Head of caudate nucleus (tissue), 42 donors: Measurements from ENCODE around the gene SLC39A13.

Experiments used
- DNase-seq, 42 donors: peaks; one replicate each; pipeline versions ENCODE4 v3.0.0 to v3.0.0-alpha.2; 2020 to 2021; ENCODE audit warnings: mixed read lengths in 7 of 42
- intact Hi-C: fragments of 100-400 bp; cut with DNase I; formaldehyde crosslinking; loops from one replicate; pipeline ENCODE4 v1.15.0; 2022

Gene SLC39A13

GRCh38 chr11:47407746-47408590 lies at the start of gene SLC39A13:
SLC39A13 (plus strand) TSS chr11:47408590; CDS start chr11:47410095, 1,505 bp downstream.
- intact Hi-C loops: loop anchor here (1.0 to 5.0 kb wide), 2 partner anchors 18 to 169 kb away; partner anchors contain the start of genes KBTBD4, NDUFS3 and PSMC3

DNA sequence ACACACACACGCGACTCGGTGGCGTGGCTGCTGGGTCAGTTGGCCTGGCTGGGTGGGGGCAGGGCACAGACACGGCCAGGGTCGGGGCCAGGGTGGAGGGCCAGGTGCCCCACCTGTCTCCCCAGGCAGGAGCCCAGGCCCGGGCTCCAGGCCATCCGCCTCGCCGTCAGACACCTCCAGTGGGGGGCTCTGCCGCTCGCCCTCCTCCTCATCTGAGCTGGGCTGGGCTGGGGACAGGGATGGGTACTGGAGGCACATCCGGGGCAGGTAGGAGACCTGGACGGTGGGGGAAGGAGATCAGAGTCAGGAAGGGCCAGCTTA lies 49.7 kb upstream of the SLC39A13 start:
- intact Hi-C loops: loop anchor here (5.0 kb wide), 1 partner anchor 181 kb away; the partner anchor contains the start of gene ARFGAP2
- no peak for DNase-seq

More at GRCh38 chr11:47407746-47408590, at the start of gene SLC39A13:
- DNase-seq: peak; percentile 76 to 97 (median 94)

DNA sequence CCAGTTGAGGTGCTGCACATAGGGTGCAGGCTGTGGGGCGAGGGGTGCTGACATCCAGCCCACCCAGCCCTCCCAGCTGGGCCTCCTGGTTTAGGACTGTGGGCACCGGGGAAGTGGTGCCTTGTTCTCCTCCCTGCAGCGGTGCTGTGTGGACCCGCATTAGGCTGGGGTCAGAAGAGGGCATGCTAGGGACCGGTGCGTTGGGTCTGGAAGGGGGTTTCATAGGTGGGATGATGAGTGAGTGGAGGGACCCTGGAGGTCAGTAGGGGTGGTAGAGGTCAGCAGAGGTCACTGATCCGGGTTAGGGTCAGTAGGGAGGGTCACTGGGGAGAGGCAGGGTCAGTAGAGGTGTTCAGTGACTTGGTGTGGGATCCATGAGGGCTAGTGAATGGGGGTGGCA lies 49.2 kb upstream of the SLC39A13 start:
- intact Hi-C loops: loop anchor here (5.0 kb wide), 1 partner anchor 182 kb away; the partner anchor contains the start of gene ARFGAP2
- DNase-seq: no peak

DNA sequence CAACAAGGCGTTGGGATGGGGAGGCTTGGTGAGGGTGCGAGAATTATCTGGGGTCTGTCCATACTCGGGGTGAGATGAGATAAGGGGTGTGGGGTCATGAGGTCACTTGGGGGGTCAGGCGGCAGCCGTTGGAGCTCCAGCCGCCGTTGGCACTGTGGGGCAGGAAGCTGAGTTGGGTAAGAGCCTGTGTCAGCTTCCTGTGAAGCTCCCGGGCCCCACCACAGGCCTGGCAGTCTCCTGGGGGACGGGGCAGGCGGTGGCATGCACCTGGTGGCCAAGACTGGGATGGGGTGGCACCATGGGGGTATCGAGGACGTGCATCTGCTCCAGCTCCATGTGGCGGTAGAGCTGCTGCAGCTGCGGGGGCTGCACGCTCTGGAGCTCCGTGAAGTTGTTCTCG lies 48.8 kb upstream of the SLC39A13 start:
- intact Hi-C loops: loop anchor here (5.0 kb wide), 1 partner anchor 182 kb away; the partner anchor contains the start of gene ARFGAP2
- DNase-seq: no peak

DNA sequence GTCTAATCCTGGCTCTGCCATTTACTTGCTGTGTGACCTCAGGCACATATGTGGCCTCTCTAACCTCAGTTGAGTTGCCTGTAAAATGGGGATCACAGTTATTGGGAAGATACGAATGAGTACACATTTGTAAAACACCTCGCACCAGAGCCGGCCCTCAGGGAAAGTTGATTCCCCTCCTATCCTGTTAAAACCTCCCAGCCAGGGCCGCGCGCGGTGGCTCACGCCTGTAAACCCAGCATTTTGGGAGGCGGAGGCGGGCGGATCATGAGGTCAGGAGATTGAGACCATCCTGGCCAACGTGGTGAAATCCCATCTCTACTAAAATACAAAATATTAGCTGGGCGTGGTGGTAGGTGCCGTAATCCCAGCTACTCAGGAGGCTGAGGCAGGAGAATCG lies 48.0 kb upstream of the SLC39A13 start:
- intact Hi-C loops: no loop called here
- no peak for DNase-seq

- intact Hi-C loops: no loop called here
- no peak for DNase-seq
Observed at GRCh38 chr11:47361419-47361818, 47.0 kb upstream of the SLC39A13 start.

- intact Hi-C loops: no loop called here
- no peak for DNase-seq
Observed at GRCh38 chr11:47366020-47366490, 42.3 kb upstream of the SLC39A13 start.

DNA sequence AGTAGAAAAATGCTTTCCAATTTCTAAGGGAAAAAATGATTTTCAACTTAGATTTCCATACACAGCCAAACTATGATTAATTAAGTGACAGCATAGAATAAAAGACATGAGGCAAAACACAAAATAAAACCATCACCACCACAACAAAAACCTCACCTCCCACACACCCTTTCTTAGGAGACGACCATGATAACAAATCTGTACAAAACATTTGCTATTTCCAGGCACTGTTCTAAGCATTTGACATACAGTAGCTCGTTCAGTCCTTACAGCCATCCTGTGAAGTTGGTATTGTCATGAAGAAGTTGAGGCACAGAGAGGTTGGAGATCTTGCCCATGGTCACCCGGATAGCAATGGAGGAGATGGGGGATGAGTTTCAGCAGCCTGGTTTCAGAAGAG lies 38.7 kb upstream of the SLC39A13 start:
- DNase-seq: no peak
- intact Hi-C loops: no loop called here

DNA sequence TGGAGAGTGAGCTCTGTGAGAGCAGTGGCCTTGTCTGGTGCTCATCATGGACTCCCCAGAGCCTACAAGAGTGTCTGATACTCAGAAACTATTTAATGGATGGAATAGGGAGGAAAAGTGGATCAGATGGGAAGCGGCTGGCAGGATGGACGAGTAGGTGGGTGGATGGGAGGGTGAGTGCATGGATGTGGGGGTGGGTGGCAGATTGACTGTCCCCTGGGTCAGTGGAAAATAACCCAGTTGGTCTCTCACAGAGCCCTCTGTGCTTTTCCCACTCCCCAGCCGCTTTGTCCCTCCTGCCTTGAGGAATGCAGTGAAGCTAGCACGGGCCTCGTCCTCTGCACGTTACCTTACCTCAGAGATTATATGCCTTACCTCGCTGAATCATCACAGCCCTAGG lies 36.0 kb upstream of the SLC39A13 start:
- intact Hi-C loops: no loop called here
- no peak for DNase-seq

DNA sequence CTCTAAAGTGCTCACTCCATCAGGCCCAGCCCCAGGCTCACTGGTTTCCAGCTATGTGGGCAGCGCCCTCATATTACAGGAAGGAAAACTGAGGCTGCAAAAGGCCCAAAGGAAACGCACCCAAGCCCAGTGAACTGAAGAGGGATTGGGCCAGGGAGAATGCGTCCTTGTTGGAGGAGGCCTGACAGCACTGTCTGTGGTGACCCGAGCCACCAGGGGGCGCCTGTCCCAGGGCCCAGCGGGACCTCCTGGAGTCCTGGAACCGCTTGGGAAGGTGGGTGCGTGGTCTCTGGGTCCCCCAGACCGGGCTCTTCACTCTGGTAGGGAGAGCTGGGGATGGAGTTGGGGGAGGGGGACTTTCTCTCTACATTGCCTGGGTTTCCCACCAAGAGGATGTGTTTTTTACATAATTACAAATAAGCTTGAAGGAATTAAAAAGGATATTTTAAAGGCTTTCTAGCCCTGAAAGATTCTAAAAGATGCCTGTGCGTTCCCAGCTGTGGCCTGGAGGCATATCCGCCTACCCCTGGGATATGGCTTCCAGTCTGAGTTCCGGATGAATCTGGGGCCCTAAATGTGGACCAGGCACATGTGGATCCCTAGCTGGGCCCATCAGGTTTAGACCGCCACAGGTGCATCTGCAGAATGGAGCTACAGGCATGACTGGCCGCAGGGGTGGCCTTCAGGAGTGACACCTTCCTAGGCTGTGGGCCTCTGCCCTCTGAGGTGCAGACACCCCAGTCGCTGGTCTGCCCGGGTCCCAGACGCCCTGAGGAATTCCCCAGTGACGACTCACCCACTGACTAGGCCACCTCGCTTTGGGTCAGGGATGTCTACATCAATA lies 34.3 kb upstream of the SLC39A13 start:
- intact Hi-C loops: no loop called here

GRCh38 chr11:47374720-47375019 lies 33.7 kb upstream of the SLC39A13 start:
- intact Hi-C loops: no loop called here
- no peak for DNase-seq

More for the DNA sequence above, 34.3 kb upstream of the SLC39A13 start:
- DNase-seq: peak; percentile 69 to 94 (median 84)

- no peak for DNase-seq
- intact Hi-C loops: no loop called here
Observed at GRCh38 chr11:47375020-47375419, 33.4 kb upstream of the SLC39A13 start.

- intact Hi-C loops: no loop called here
Observed at GRCh38 chr11:47375546-47376085, 32.8 kb upstream of the SLC39A13 start.

GRCh38 chr11:47376107-47376524 lies 32.3 kb upstream of the SLC39A13 start:
- intact Hi-C loops: no loop called here
- DNase-seq: no peak

More at GRCh38 chr11:47375546-47376085, 32.8 kb upstream of the SLC39A13 start:
- DNase-seq: no peak

- intact Hi-C loops: no loop called here
- DNase-seq: peak in 13 of 42 donors; percentile 25 to 67 (median 50)
Observed at GRCh38 chr11:47376525-47377371, 31.6 kb upstream of the SLC39A13 start.

- no peak for DNase-seq
- intact Hi-C loops: no loop called here
Observed at GRCh38 chr11:47377571-47378009, 30.8 kb upstream of the SLC39A13 start.

DNA sequence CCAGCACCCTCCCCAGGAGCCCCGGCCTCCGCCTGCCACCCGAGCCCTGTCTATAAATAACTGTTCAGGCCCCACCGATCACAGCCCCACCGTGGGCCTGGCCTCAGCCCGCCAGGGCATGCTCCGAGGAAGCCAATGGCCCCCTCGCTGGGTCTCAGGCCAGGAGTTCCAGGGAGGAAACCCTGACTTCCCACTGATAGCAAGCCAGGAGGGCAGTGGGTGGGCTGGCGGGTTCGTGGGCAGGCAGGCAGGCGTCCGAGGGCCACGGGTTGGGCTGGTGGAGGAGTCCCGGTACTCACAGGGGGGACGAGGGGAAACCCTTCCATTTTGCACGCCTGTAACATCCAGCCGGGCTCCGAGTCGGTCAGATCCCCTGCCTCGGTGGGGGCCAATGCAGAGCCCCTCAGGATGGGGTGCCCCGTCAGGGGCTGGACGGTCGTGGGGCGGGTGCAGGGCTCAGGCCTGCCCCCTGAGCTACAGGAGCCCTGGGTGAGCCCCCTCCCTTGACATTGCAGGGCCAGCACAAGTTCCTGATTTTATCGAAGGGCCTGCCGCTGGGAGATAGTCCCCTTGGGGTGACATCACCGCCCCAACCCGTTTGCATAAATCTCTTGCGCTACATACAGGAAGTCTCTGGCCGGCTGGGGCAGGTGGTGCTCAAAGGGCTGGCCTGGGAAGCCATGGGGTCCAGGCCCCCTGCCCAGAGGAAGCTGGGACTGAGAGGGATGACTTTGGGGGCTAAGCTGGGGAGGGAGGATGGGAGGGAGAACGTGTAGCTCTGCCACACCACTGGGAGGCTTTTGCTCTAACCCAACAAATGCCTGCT lies 30.2 kb upstream of the SLC39A13 start, which contains the start of gene SPI1:
SPI1 (minus strand) TSS at position 538 of the 826 bp plus-strand sequence; CDS start at position 344, 194 bp downstream.
- intact Hi-C loops: no loop called here
- DNase-seq: peak in 28 of 42 donors; percentile 38 to 76 (median 54)

DNA sequence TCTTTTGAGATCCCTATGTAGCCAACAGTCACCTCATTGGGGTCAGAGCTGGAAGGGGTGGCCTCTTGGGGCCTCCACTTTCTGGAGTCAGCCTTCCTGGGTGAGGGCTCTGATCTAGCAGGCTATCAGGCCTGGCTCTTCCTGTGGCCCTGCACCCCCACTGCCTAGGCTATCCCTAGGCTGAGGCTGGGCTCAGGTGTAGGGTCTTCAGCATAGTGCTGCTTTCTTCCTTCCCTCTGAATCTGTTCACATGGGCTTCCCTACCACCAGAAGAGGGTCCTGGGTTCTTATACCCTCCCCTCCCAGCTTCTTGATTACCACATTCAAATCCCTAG lies 29.6 kb upstream of the SLC39A13 start:
- intact Hi-C loops: no loop called here
- DNase-seq: no peak
